ENCODE measurements around the gene UGT3A2.

DNA sequence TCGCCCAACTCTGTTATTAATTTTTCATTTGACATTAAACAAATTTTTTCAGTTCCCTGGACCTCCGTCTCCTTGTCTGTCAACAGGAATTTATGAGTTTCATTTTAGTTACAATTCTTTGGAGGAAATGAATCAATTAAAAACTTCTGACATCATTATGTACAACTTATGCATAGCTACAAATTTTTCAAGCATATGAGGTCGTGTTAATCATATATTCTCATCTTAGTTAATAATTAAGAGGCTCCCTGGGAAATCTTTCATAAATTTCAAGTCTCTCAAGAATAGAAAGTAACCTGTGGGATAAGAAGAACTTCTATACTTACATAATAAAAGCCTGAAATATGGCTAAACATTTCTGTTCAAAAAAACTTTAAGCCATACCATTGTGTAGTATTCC is 78.9 kb downstream of the UGT3A2 start:
- TF ChIP-seq, protein P1, sequence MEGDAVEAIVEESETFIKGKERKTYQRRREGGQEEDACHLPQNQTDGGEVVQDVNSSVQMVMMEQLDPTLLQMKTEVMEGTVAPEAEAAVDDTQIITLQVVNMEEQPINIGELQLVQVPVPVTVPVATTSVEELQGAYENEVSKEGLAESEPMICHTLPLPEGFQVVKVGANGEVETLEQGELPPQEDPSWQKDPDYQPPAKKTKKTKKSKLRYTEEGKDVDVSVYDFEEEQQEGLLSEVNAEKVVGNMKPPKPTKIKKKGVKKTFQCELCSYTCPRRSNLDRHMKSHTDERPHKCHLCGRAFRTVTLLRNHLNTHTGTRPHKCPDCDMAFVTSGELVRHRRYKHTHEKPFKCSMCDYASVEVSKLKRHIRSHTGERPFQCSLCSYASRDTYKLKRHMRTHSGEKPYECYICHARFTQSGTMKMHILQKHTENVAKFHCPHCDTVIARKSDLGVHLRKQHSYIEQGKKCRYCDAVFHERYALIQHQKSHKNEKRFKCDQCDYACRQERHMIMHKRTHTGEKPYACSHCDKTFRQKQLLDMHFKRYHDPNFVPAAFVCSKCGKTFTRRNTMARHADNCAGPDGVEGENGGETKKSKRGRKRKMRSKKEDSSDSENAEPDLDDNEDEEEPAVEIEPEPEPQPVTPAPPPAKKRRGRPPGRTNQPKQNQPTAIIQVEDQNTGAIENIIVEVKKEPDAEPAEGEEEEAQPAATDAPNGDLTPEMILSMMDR (IDR thresholded peaks at IDR 0.05; ENCODE audit: low read depth, low read length): no peak
- TF ChIP-seq, protein P2, sequence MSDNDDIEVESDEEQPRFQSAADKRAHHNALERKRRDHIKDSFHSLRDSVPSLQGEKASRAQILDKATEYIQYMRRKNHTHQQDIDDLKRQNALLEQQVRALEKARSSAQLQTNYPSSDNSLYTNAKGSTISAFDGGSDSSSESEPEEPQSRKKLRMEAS (IDR thresholded peaks at IDR 0.05; ENCODE audit: low read depth, low read length): no peak
- TF ChIP-seq POLR2A (IDR thresholded peaks at IDR 0.05; ENCODE audit: extremely low read depth, insufficient read length): no peak

Data from NB4 (cell line).